PFSK-1 (cell line): ENCODE data around the gene INTS11.

Experiments used
- FOXP2 ChIP-seq: optimal IDR thresholded peaks from 2 replicates; pipeline ENCODE3; 2011; ENCODE audit warnings: borderline replicate concordance, control low read depth, inconsistent platforms; ENCODE audit not compliant: insufficient read depth; ENCODE audit errors: extremely low read length, extremely low read depth
- POLR2AphosphoS5 ChIP-seq: IDR thresholded peaks from 2 replicates; pipeline ENCODE4 v1.6.1; 2012; ENCODE audit warnings: low read depth, mild to moderate bottlenecking, control low read depth, low read length, moderate library complexity
- SIN3A ChIP-seq: IDR thresholded peaks from 2 replicates; pipeline ENCODE4 v1.6.1; 2012; ENCODE audit warnings: mild to moderate bottlenecking, low read length, moderate library complexity, borderline replicate concordance; ENCODE audit not compliant: insufficient read depth
- TAF1 ChIP-seq: IDR thresholded peaks from 2 replicates; pipeline ENCODE4 v1.6.1; 2012; ENCODE audit warnings: low read length, control low read depth, borderline replicate concordance; ENCODE audit not compliant: insufficient read depth
- TF ChIP-seq, protein P1 (sequence below), 2 experiments: IDR thresholded peaks; 2 replicates each; pipeline versions ENCODE4 v1.6.1 to v1.8.0; 2011 to 2012; ENCODE audit warnings: low read depth in 2 of 2, low read length in 2 of 2, control low read depth in 1 of 2, inconsistent platforms in 1 of 2, mild to moderate bottlenecking in 1 of 2, moderate library complexity in 1 of 2; ENCODE audit not compliant: insufficient read depth in 1 of 2

Gene INTS11

DNA sequence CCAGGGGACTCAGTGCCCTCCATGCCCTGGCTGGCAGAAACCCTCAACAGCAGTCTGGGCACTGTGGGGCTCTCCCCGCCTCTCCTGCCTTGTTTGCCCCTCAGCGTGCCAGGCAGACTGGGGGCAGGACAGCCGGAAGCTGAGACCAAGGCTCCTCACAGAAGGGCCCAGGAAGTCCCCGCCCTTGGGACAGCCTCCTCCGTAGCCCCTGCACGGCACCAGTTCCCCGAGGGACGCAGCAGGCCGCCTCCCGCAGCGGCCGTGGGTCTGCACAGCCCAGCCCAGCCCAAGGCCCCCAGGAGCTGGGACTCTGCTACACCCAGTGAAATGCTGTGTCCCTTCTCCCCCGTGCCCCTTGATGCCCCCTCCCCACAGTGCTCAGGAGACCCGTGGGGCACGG lies 3.8 kb upstream of the INTS11 start:
- TF ChIP-seq POLR2AphosphoS5, result no peak
- no peak for TF ChIP-seq TAF1
- no peak for TF ChIP-seq FOXP2
- no peak for TF ChIP-seq SIN3A
- TF ChIP-seq, protein P1, sequence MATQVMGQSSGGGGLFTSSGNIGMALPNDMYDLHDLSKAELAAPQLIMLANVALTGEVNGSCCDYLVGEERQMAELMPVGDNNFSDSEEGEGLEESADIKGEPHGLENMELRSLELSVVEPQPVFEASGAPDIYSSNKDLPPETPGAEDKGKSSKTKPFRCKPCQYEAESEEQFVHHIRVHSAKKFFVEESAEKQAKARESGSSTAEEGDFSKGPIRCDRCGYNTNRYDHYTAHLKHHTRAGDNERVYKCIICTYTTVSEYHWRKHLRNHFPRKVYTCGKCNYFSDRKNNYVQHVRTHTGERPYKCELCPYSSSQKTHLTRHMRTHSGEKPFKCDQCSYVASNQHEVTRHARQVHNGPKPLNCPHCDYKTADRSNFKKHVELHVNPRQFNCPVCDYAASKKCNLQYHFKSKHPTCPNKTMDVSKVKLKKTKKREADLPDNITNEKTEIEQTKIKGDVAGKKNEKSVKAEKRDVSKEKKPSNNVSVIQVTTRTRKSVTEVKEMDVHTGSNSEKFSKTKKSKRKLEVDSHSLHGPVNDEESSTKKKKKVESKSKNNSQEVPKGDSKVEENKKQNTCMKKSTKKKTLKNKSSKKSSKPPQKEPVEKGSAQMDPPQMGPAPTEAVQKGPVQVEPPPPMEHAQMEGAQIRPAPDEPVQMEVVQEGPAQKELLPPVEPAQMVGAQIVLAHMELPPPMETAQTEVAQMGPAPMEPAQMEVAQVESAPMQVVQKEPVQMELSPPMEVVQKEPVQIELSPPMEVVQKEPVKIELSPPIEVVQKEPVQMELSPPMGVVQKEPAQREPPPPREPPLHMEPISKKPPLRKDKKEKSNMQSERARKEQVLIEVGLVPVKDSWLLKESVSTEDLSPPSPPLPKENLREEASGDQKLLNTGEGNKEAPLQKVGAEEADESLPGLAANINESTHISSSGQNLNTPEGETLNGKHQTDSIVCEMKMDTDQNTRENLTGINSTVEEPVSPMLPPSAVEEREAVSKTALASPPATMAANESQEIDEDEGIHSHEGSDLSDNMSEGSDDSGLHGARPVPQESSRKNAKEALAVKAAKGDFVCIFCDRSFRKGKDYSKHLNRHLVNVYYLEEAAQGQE (IDR thresholded peaks at IDR 0.05; ENCODE audit: insufficient read depth in 1 of 2, low read depth in 2 of 2, low read length in 2 of 2), result no peak

DNA sequence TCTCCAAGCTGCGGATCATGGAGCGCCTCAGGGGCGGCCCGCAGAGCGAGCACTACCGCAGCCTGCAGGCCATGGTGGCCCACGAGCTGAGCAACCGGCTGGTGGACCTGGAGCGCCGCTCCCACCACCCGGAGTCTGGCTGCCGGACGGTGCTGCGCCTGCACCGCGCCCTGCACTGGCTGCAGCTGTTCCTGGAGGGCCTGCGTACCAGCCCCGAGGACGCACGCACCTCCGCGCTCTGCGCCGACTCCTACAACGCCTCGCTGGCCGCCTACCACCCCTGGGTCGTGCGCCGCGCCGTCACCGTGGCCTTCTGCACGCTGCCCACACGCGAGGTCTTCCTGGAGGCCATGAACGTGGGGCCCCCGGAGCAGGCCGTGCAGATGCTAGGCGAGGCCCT lies 2.8 kb upstream of the INTS11 start:
- TF ChIP-seq FOXP2 (no peak), POLR2AphosphoS5 (no peak), TAF1 (no peak), SIN3A (no peak)
- TF ChIP-seq, protein P1 (IDR thresholded peaks at IDR 0.05; ENCODE audit: insufficient read depth in 1 of 2, low read depth in 2 of 2, low read length in 2 of 2), result no peak

DNA sequence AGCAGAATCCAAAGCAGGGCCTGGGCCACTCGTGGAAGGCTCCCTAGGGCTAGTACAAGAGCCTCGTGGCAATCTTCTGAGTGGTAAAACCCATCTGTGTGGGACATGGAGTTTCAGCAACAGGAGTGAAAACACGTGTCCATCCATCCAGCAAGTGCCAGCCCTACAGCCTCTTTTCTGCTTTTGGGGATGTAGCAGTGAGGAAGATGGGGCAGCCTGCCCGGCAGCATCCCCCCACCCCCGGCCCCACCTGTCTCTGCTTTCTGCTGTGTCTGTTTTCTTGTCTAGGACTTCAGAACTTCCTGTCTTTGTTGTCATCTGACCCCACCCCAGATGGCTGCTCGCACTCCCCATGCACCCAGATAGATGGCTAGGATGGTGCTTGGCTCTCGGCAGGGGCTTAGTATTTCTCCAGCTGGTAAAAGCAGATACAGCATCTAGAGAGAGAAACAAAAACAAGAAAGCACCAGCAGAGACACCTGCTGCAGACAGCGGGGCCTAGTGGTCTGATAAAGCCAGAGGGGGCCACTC lies 1.7 kb upstream of the INTS11 start:
- TF ChIP-seq, protein P1 (IDR thresholded peaks at IDR 0.05; ENCODE audit: insufficient read depth in 1 of 2, low read depth in 2 of 2, low read length in 2 of 2), result no peak
- no peak for TF ChIP-seq SIN3A
- TF ChIP-seq FOXP2, result no peak
- no peak for TF ChIP-seq TAF1
- TF ChIP-seq POLR2AphosphoS5, result no peak

DNA sequence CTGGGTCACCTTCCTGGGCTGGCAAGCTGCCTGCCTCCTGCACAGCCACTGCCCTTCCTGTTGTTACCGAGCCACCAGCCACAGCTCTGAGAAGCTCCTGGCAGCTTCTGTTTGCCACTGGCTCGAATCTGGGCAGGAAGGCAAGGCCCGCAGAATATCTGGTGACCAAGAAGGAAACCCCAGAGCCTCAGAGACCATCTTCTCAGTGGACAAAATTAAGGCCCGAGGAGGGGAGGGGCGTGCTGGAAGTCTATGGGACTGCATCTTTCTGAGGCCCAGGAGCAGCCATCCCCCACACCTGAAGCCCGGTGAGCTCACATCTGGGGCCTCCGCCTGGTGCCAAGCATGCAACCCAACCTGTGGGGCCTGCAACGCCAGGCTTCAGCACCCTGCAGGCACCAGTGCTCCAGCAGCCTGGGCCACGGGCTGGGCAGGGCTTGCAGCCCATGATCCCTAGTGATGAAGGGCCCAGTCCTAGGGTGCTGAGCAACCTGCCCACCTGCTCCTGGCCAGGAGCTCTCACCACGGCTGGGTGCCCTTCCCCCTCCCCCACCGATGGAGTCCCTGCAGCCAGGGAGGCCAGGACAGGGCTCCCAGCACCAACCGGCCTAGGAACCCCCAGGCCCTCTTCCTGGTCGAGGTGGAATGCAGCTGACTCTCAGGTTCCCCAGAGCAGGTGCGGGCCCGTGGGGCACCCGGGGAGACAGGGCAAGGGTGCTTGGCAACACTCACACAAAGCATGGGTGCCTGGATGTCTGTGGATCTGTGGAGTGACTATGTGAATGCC lies 1.0 kb upstream of the INTS11 start:
- no peak for TF ChIP-seq TAF1

DNA sequence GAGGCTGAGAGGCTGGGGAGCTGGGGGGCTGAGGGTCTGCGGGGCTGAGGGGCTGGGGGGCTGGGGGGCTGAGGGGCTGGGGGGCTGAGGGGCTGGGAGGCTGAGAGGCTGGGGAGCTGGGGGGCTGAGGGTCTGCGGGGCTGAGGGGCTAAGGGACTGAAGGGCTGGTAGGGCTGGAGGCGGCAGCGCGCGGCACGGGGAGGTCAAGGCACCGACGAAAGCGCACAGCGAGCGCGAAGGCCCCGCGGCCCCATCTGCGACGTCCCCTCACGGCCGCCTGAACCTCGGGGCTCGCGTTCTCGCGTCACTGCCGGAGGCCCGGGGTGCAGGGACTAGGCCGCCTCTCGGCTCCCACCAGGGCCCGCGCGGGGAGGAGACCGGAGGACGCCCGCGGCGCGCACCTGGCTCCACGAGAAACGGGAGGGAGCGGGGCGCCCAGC lies 356 bp downstream of the INTS11 start:
- TF ChIP-seq, protein P1 (IDR thresholded peaks at IDR 0.05; ENCODE audit: insufficient read depth in 1 of 2, low read depth in 2 of 2, low read length in 2 of 2), result no peak
- TF ChIP-seq FOXP2 (no peak), TAF1 (no peak), SIN3A (no peak), POLR2AphosphoS5 (no peak)
